IMR-90 (cell line): ENCODE measurements around the gene PCARE. TPM values are rescaled to one million over a fixed set of nuclear protein-coding genes. Genes with fewer than 3 reads are reported as not detected.

Experiments used
- ATAC-seq: fragments of 200-7000 bp; cut with Tn5 transposase; 2 replicates; pipeline ENCODE4 v1.9.1; 2020; ENCODE audit warnings: low read depth, mild to moderate bottlenecking, moderate library complexity
- BruUV-seq: library from RNA; stranded (reverse); fragments of 400-500 nt; replicated peaks from 2 replicates; lab custom pipeline; 2021; lab: Mats Ljungman, UMichigan
- CTCF ChIA-PET: fragments of 300-600 bp; formaldehyde crosslinking; extraction: SDS; loops from one replicate; lab custom pipeline; 2021; ENCODE audit warnings: antibody characterized with exemption; lab: Yijun Ruan, JAX
- POLR2A ChIA-PET: fragments of 300-600 bp; sonication (Branson Sonifier 250); formaldehyde crosslinking; loops from one replicate; lab custom pipeline; 2022; ENCODE audit warnings: antibody characterized with exemption; ENCODE audit not compliant: unreplicated experiment; lab: Charles Lee
- DNase-seq: peaks from one replicate; pipeline ENCODE4 v3.0.0; 2013
- H2AFZ ChIP-seq: replicated peaks from 2 replicates; pipeline ENCODE3; 2013; ENCODE audit warnings: low read length, mild to moderate bottlenecking; ENCODE audit not compliant: poor library complexity
- H2AK5ac ChIP-seq: 2 replicates; pipeline ENCODE4 v1.6.1; 2013; ENCODE audit warnings: low read depth, low read length, inconsistent platforms
- H2AK9ac ChIP-seq: replicated peaks from 2 replicates; pipeline ENCODE3; 2013; ENCODE audit warnings: mild to moderate bottlenecking, low read depth, low read length, moderate library complexity; ENCODE audit not compliant: poor library complexity
- H2BK120ac ChIP-seq: 2 replicates; pipeline ENCODE4 v1.6.1; 2013; ENCODE audit warnings: low read depth, low read length, inconsistent platforms
- H2BK15ac ChIP-seq: 3 replicates; pipeline ENCODE4 v1.6.1; 2013; ENCODE audit warnings: low read depth, low read length, inconsistent platforms
- H2BK20ac ChIP-seq: 2 replicates; pipeline ENCODE4 v1.6.1; 2013; ENCODE audit warnings: low read depth, mild to moderate bottlenecking, inconsistent platforms, low read length, moderate library complexity
- H2BK5ac ChIP-seq: 2 replicates; pipeline ENCODE4 v1.6.1; 2013; ENCODE audit warnings: mild to moderate bottlenecking, low read depth, low read length, inconsistent platforms; ENCODE audit not compliant: poor library complexity, severe bottlenecking
- H3K14ac ChIP-seq: replicated peaks from 2 replicates; pipeline ENCODE4 v1.6.1; 2013; ENCODE audit warnings: low read depth, low read length, inconsistent platforms
- H3K18ac ChIP-seq: 2 replicates; pipeline ENCODE4 v1.6.1; 2013; ENCODE audit warnings: low read depth, low read length, control low read depth
- H3K23ac ChIP-seq: 2 replicates; pipeline ENCODE4 v1.6.1; 2013; ENCODE audit warnings: low read depth, low read length, inconsistent platforms
- H3K27ac ChIP-seq: 2 replicates; pipeline ENCODE4 v1.5.1; 2013; ENCODE audit warnings: mild to moderate bottlenecking, control low read depth, low read length; ENCODE audit not compliant: insufficient read depth
- H3K27me3 ChIP-seq: 2 replicates; pipeline ENCODE4 v1.6.1; 2013; ENCODE audit warnings: low read length; ENCODE audit not compliant: control insufficient read depth, insufficient read depth
- H3K36me3 ChIP-seq: 2 replicates; pipeline ENCODE4 v1.6.1; 2013; ENCODE audit warnings: low read length, mixed read lengths; ENCODE audit not compliant: control insufficient read depth, insufficient read depth
- H3K4ac ChIP-seq: 2 replicates; pipeline ENCODE4 v1.6.1; 2013; ENCODE audit warnings: low read depth, low read length, inconsistent platforms
- H3K4me1 ChIP-seq: 2 replicates; pipeline ENCODE4 v1.6.1; 2013; ENCODE audit warnings: low read length, mixed read lengths; ENCODE audit not compliant: control insufficient read depth, insufficient read depth
- H3K4me2 ChIP-seq: 2 replicates; pipeline ENCODE4 v1.6.1; 2013; ENCODE audit warnings: low read depth, mild to moderate bottlenecking, control low read depth, low read length, moderate library complexity
- H3K4me3 ChIP-seq: 2 replicates; pipeline ENCODE4 v1.5.1; 2013; ENCODE audit warnings: low read depth, mild to moderate bottlenecking, control low read depth, low read length, moderate library complexity; ENCODE audit not compliant: insufficient read depth
- H3K56ac ChIP-seq: 2 replicates; pipeline ENCODE4 v1.6.1; 2013; ENCODE audit warnings: low read length, inconsistent platforms; ENCODE audit not compliant: insufficient read depth; ENCODE audit errors: extremely low read depth
- H3K79me1 ChIP-seq, 2 experiments: 2 replicates each; pipeline ENCODE4 v1.6.1; 2013; ENCODE audit warnings: low read length in 2 of 2, inconsistent platforms in 1 of 2, low read depth in 1 of 2
- H3K9ac ChIP-seq: 2 replicates; pipeline ENCODE4 v1.6.1; 2013; ENCODE audit warnings: low read depth, low read length, control low read depth
- H3K9me1 ChIP-seq: 2 replicates; pipeline ENCODE4 v1.6.1; 2013; ENCODE audit warnings: low read length, inconsistent platforms; ENCODE audit not compliant: insufficient read depth
- H3K9me3 ChIP-seq: 2 replicates; pipeline ENCODE4 v1.6.1; 2013; ENCODE audit warnings: low read length; ENCODE audit not compliant: control insufficient read depth, insufficient read depth
- H4K20me1 ChIP-seq: 2 replicates; pipeline ENCODE4 v1.6.1; 2013; ENCODE audit warnings: low read length, inconsistent platforms; ENCODE audit not compliant: insufficient read depth
- H4K5ac ChIP-seq: 2 replicates; pipeline ENCODE4 v1.6.1; 2013; ENCODE audit warnings: mild to moderate bottlenecking, low read depth, low read length, control low read depth
- H4K8ac ChIP-seq, 2 experiments: 2 replicates each; pipeline ENCODE4 v1.6.1; 2013; ENCODE audit warnings: low read depth in 2 of 2, low read length in 2 of 2, control low read depth in 1 of 2, inconsistent platforms in 1 of 2
- H4K91ac ChIP-seq: 2 replicates; pipeline ENCODE4 v1.6.1; 2013; ENCODE audit warnings: low read depth, low read length, inconsistent platforms; ENCODE audit not compliant: insufficient read depth
- BHLHE40 ChIP-seq: fragments of 150-350 bp; IDR thresholded peaks from 2 replicates; pipeline ENCODE4 v1.6.1; 2016; ENCODE audit warnings: mild to moderate bottlenecking, low read depth, low read length
- CTCF ChIP-seq: conservative IDR thresholded peaks from 2 replicates; pipeline ENCODE4 v1.5.1; 2012; ENCODE audit warnings: mild to moderate bottlenecking, low read depth, low read length, improper control_type of control experiment
- ELK1 ChIP-seq: fragments of 150-350 bp; IDR thresholded peaks from 2 replicates; pipeline ENCODE4 v1.6.1; 2016; ENCODE audit warnings: low read depth, mild to moderate bottlenecking, low read length, moderate library complexity, borderline replicate concordance
- FOS ChIP-seq: fragments of 150-350 bp; IDR thresholded peaks from 2 replicates; pipeline ENCODE4 v1.6.1; 2016; ENCODE audit warnings: low read depth, low read length
- MAFK ChIP-seq: IDR thresholded peaks from 2 replicates; pipeline ENCODE4 v1.6.1; 2012; ENCODE audit warnings: low read depth, low read length, improper control_type of control experiment
- MAZ ChIP-seq: IDR thresholded peaks from 2 replicates; pipeline ENCODE4 v1.6.1; 2012; ENCODE audit warnings: low read depth, mild to moderate bottlenecking, low read length, improper control_type of control experiment, moderate library complexity, borderline replicate concordance
- MXI1 ChIP-seq: IDR thresholded peaks from 2 replicates; pipeline ENCODE4 v1.6.1; 2012; ENCODE audit warnings: low read depth, mild to moderate bottlenecking, low read length, moderate library complexity, borderline replicate concordance
- NFE2L2 ChIP-seq: fragments of 150-350 bp; IDR thresholded peaks from 2 replicates; pipeline ENCODE4 v1.6.1; 2016; ENCODE audit warnings: low read depth, mild to moderate bottlenecking, low read length
- POLR2A ChIP-seq: IDR thresholded peaks from 2 replicates; pipeline ENCODE4 v1.6.1; 2012; ENCODE audit warnings: mild to moderate bottlenecking, low read depth, low read length
- RFX5 ChIP-seq: IDR thresholded peaks from 2 replicates; pipeline ENCODE4 v1.8.0; 2012; ENCODE audit warnings: low read depth, mild to moderate bottlenecking, low read length, moderate library complexity
- SMC3 ChIP-seq: fragments of 150-350 bp; IDR thresholded peaks from 2 replicates; pipeline ENCODE4 v1.6.1; 2016; ENCODE audit warnings: low read depth, mild to moderate bottlenecking, antibody characterized with exemption, low read length, moderate library complexity
- USF2 ChIP-seq: fragments of 150-350 bp; IDR thresholded peaks from 2 replicates; pipeline ENCODE4 v1.6.1; 2017; ENCODE audit warnings: mild to moderate bottlenecking, antibody characterized with exemption, low read length, low read depth
- WGBS, 2 experiments: methylation state at CpG; one replicate each; pipeline versions ENCODE4 v1.1.5 to v1.1.7; 2013; ENCODE audit warnings: missing lambda C conversion rate in 2 of 2; ENCODE audit not compliant: insufficient read length in 1 of 2; ENCODE audit errors: extremely low coverage in 2 of 2; 5-methylcytosine and 5-hydroxymethylcytosine counted together
- dilution Hi-C: fragments of 300-500 bp; cut with HindIII; formaldehyde crosslinking; loops from one replicate; pipeline ENCODE4 v1.14.3; 2018; ENCODE audit warnings: low sequenced_read_pairs; ENCODE audit not compliant: unreplicated experiment
- in situ Hi-C: fragments of 300-500 bp; cut with MboI; formaldehyde crosslinking; loops from 3 replicates; pipeline ENCODE4 v1.14.3; 2019; ENCODE audit warnings: low sequenced_read_pairs, inconsistent platforms, mixed read lengths
- intact Hi-C: fragments of 100-400 bp; cut with micrococcal nuclease; formaldehyde crosslinking; loops from 2 replicates; pipeline ENCODE4 v1.10.0; 2022
- polyA plus RNA-seq, 3 experiments: library from polyadenylated mRNA; depleted of rRNA; stranded (reverse); fragments of >200 nt; gene quantifications; 2 replicates each; pipeline ENCODE4 v1.2.3, GENCODE V29; 2012; ENCODE audit warnings: low replicate concordance in 1 of 3
- total RNA-seq: library from RNA; depleted of rRNA; stranded (reverse); fragments of >200 nt; gene quantifications from 2 replicates; pipeline ENCODE4 v1.2.3, GENCODE V29; 2012

Gene PCARE
- total and polyA plus RNA-seq, 2 of the 4 experiments (the other 2 are of a cell fraction) = not detected

- TF ChIP-seq ELK1 = no peak
- TF ChIP-seq NFE2L2 = no peak
Measured at GRCh38 chr2:29070526-29070925, 3.8 kb downstream of the PCARE start (continued).

DNA sequence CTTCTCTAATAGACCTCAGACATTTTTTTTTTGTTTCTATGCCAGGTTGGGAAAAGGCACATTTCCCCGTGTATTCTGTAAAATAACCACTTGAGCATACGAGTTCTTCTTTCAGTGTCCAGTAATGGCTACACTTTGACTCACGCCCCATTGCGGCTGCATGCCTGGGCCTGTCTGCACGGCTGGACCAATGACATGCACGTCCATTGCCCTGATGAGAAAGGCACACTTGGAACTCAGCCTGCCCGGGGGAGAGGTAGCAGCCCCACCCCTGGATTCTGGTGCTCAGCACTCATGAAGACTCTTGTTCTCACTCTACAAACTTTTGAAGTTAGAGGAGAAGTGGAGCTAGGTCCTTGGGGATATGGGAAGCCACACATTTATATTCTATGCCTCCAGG lies 5.8 kb downstream of the PCARE start:
- Histone ChIP-seq H2AFZ (peak overlapping the region; percentile 55), H4K8ac (no peak overlapping the region), H3K27me3 (peaks cover 3% of the 10 kb centered on the region), H2BK15ac (no peak overlapping the region), H4K91ac (no peak overlapping the region), H3K4me2 (no peak overlapping the region), H3K79me1 (no peaks in the 10 kb centered on the region), H3K18ac (no peak overlapping the region), H3K14ac (no peak overlapping the region), H3K56ac (no peak overlapping the region), H3K4ac (no peak overlapping the region), H3K9me1 (no peaks in the 10 kb centered on the region), H3K9me3 (no peaks in the 10 kb centered on the region), H3K27ac (no peak overlapping the region), H2AK9ac (no peak overlapping the region), H4K20me1 (no peaks in the 10 kb centered on the region), H2BK120ac (no peak overlapping the region), H3K4me3 (no peak overlapping the region), H4K5ac (no peak overlapping the region), H3K4me1 (peaks cover 3% of the 10 kb centered on the region; the same call in 1 of the 2 replicates), H2AK5ac (no peak overlapping the region), H2BK5ac (no peak overlapping the region), H3K36me3 (no peaks in the 10 kb centered on the region), H3K23ac (no peak overlapping the region), H2BK20ac (no peak overlapping the region), H3K9ac (no peak overlapping the region)
- ChIA-PET POLR2A (no interaction called here), CTCF (interaction anchor here (1.1 kb wide), 1 partner anchor 14 kb away, joined by 3 read pairs; no protein-coding TSS in a partner anchor)
- 89% methylated on average over 4 of the region's 7 CpGs; no CpG with 5 or more reads in 1 of the 2 experiments for WGBS, 2 experiments
- no peak for DNase-seq
- ATAC-seq = no peak
- in situ Hi-C loops (no loop called here), dilution Hi-C loops (no loop called here), intact Hi-C loops (no loop called here)
- no TSS peak for BruUV-seq
- TF ChIP-seq BHLHE40 (no peak), ELK1 (no peak), FOS (no peak), SMC3 (no peak), MAZ (no peak), USF2 (no peak), POLR2A (no peak), CTCF (no peak), MXI1 (no peak), MAFK (no peak), RFX5 (no peak)
